Measurements from ENCODE around the gene SERPINI2. TPM values are rescaled to one million over a fixed set of nuclear protein-coding genes. Genes with fewer than 3 reads are reported as not detected.

Gene SERPINI2
- total and polyA plus RNA-seq, 2 of the 8 experiments (the other 6 are each of a cell fraction or from before 2014, with no cell fraction given) = 0.26 TPM; not detected in 1

DNA sequence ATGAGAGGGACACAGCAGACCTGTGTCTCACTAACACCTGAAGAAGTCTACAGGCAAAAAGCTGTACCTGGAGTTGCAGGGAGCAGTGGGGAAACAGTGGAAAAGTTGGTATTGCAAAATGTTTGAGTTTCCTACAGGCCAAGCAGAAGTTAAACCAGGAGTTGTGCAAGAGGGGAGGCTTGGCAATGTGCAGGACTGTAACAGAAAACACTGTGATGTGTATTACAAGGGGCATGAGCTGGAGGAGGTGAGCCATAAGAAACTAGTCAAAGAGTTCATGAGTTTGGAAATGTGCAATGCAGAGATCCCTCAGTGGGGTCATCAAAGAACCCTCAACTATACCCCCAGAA lies 47.1 kb upstream of the SERPINI2 start:
- DNase-seq (ENCODE audit: low read depth in 1 of 2, low spot score in 2 of 2) (no peak), FAIRE-seq (no peak)
- Histone ChIP-seq H2BK120ac (replicated peaks; ENCODE audit: low read depth, low read length) (no peak overlapping the region), H3K36me3 (ENCODE audit: control insufficient read depth in 2 of 4, insufficient read depth in 4 of 4, low read length in 3 of 4) (no peaks in the 10 kb centered on the region), H3K27ac (ENCODE audit: low read depth, low read length) (no peak overlapping the region), H2BK5ac (ENCODE audit: low read depth, low read length) (no peak overlapping the region), H2AFZ (ENCODE audit: low read length) (peak overlapping the region; percentile 66; the same call in 1 of the 2 replicates), H2BK20ac (ENCODE audit: low read length) (no peak overlapping the region), H3K56ac (replicated peaks; ENCODE audit: insufficient read length, low read depth, low read length) (no peak overlapping the region), H4K91ac (replicated peaks; ENCODE audit: insufficient read length, low read length) (no peak overlapping the region), H3K79me1 (ENCODE audit: low read depth, low read length) (no peaks in the 10 kb centered on the region), H2BK15ac (ENCODE audit: low read length) (no peak overlapping the region), H3K14ac (ENCODE audit: insufficient read length) (no peak overlapping the region), H4K5ac (ENCODE audit: insufficient read length, low read depth, low read length) (no peak overlapping the region), H3K18ac (ENCODE audit: extremely low read depth, low read length) (peak overlapping the region; percentile 11; the same call in 1 of the 2 replicates), H2AK5ac (ENCODE audit: low read depth, low read length) (no peak overlapping the region), H3K9me3 (ENCODE audit: insufficient read depth in 2 of 2, low read depth in 1 of 2, low read length in 1 of 2) (no peaks in the 10 kb centered on the region), H4K8ac (ENCODE audit: extremely low read depth, insufficient read depth, low read length) (no peak overlapping the region), H3K9ac (replicated peaks in 1 of 4; ENCODE audit: extremely low read depth in 1 of 4, low read depth in 3 of 4, low read length in 3 of 4) (no peak overlapping the region), H3K4me2 (ENCODE audit: insufficient read depth in 1 of 2, low read depth in 2 of 2, low read length in 2 of 2) (no peak overlapping the region), H3K79me2 (ENCODE audit: control insufficient read depth in 1 of 2, insufficient read depth in 2 of 2, low read length in 2 of 2) (no peaks in the 10 kb centered on the region), H3K4me1 (replicated peaks in 1 of 4; ENCODE audit: control insufficient read depth in 3 of 4, insufficient read depth in 4 of 4, low read length in 3 of 4) (no peaks in the 10 kb centered on the region), H2BK12ac (ENCODE audit: low read depth, low read length) (peak overlapping the region; percentile 3; the same call in 1 of the 2 replicates), H3K23me2 (ENCODE audit: low read depth, low read length) (no peaks in the 10 kb centered on the region), H3K4ac (replicated peaks; ENCODE audit: insufficient read length, low read depth, low read length) (no peak overlapping the region), H3K27me3 (replicated peaks in 1 of 4; ENCODE audit: control insufficient read depth in 3 of 4, extremely low read depth in 1 of 4, insufficient read depth in 3 of 4, low read length in 3 of 4) (peaks cover 0 to 1% (median 0%) of the 10 kb centered on the region in 4 experiments; a peak in 1 of 7 replicates), H3K4me3 (ENCODE audit: extremely low read depth in 1 of 4, insufficient read depth in 2 of 4, low read depth in 3 of 4, low read length in 4 of 4) (no peak overlapping the region), H4K20me1 (replicated peaks in 1 of 2; ENCODE audit: control insufficient read depth in 1 of 2, insufficient read depth in 2 of 2, low read length in 2 of 2) (no peaks in the 10 kb centered on the region), H3K23ac (ENCODE audit: insufficient read length) (no peak overlapping the region)
- ChIA-PET POLR2A (ENCODE audit: partially characterized antibody) (no interaction called here), CTCF (ENCODE audit: partially characterized antibody) (no interaction called here)
- TF ChIP-seq RAD21 (IDR thresholded peaks at IDR 0.05 in 1 of 2, conservative IDR thresholded peaks at IDR 0.05 in 1 of 2; ENCODE audit: low read depth in 2 of 2, low read length in 2 of 2) (no peak), CREB1 (IDR thresholded peaks at IDR 0.05) (no peak), TAF7 (optimal IDR thresholded peaks at IDR 0.05; ENCODE audit: borderline replicate concordance, low read depth, low read length) (no peak), PHF8 (conservative IDR thresholded peaks at IDR 0.05; ENCODE audit: low read depth, low read length) (no peak), CHD1 (IDR thresholded peaks at IDR 0.05; ENCODE audit: low read depth, low read length) (no peak), POLR2AphosphoS5 (IDR thresholded peaks at IDR 0.05; ENCODE audit: low read depth, low read length) (no peak), CHD2 (IDR thresholded peaks at IDR 0.05; ENCODE audit: low read length) (no peak), CTBP2 (IDR thresholded peaks at IDR 0.05; ENCODE audit: borderline replicate concordance, insufficient read depth, insufficient read length, low read length) (no peak), EP300 (IDR thresholded peaks at IDR 0.05; ENCODE audit: borderline replicate concordance in 1 of 2, low read depth in 2 of 2, low read length in 2 of 2) (no peak), CEBPB (IDR thresholded peaks at IDR 0.05; ENCODE audit: low read depth, low read length) (no peak), KDM4A (IDR thresholded peaks at IDR 0.05; ENCODE audit: low read depth, low read length, severe bottlenecking) (no peak), BRCA1 (IDR thresholded peaks at IDR 0.05; ENCODE audit: low read depth, low read length) (no peak)
- TF ChIP-seq, protein P1, sequence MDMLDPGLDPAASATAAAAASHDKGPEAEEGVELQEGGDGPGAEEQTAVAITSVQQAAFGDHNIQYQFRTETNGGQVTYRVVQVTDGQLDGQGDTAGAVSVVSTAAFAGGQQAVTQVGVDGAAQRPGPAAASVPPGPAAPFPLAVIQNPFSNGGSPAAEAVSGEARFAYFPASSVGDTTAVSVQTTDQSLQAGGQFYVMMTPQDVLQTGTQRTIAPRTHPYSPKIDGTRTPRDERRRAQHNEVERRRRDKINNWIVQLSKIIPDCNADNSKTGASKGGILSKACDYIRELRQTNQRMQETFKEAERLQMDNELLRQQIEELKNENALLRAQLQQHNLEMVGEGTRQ (IDR thresholded peaks at IDR 0.05; ENCODE audit: low read length) = no peak
- TF ChIP-seq, protein P2, sequence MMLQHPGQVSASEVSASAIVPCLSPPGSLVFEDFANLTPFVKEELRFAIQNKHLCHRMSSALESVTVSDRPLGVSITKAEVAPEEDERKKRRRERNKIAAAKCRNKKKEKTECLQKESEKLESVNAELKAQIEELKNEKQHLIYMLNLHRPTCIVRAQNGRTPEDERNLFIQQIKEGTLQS (IDR thresholded peaks at IDR 0.05; ENCODE audit: insufficient read depth, low read depth, low read length) = no peak

Data from H1 (cell line).